ENCODE data around the gene GLCCI1.
A peak's percentile ranks its signal among the peaks of the same experiment; 100 is the strongest.
"Not testable (repeated sequence)": the region's sequence is repeated elsewhere in the genome, so short reads cannot be mapped to it uniquely, and the experiment has no call there.

GLCCI1 gene

DNA sequence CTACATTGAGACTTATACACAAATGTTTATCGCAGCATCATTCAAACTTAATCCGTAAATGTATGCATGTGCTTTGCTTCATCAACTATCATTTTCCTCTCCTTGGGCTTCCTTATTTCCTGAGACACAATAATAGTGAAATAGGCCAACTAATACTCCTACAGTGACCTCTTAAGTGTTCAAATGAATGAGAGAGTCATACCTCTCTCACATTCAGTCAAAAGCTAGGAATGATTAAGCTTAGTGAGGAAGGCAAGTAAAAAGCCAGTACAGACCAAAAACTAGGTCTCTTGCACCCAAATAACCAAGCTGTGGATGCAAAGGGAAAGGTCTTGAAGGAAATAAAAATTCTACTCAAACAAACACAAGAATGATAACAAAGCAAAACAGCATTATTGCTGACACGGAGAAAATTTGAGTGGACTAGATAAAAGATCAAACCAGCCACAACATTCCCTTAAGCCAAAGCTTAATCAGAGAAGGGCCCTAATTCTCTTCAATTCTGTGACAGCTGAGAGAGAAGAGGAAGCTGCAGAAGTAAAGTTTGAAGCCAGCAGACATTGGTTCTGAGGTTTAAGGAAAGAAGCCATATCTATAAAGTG is 72.3 kb downstream of the GLCCI1 start:
- Mint-ChIP-seq H3K36me3 (ENCODE audit: low read depth) (peaks cover 33% of the 10 kb centered on the region), H3K4me3 (no peak overlapping the region), H3K27ac (no peak overlapping the region)

GRCh38 chr7:8042796-8043535 is 74.4 kb downstream of the GLCCI1 start:
- Mint-ChIP-seq H3K27me3 (no peaks in the 10 kb centered on the region), H3K4me1 (ENCODE audit: low read depth) (peaks cover 50% of the 10 kb centered on the region), H3K9me3 (no peaks in the 10 kb centered on the region), H3K27ac (peak overlapping the region; percentile 26), H3K36me3 (ENCODE audit: low read depth) (peaks cover 20% of the 10 kb centered on the region), H3K4me3 (no peak overlapping the region)

More for the DNA sequence above, 72.3 kb downstream of the GLCCI1 start:
- Mint-ChIP-seq H3K9me3 (no peaks in the 10 kb centered on the region), H3K4me1 (ENCODE audit: low read depth) (peaks cover 40% of the 10 kb centered on the region), H3K27me3 (no peaks in the 10 kb centered on the region)

- peaks cover 52% of the 10 kb centered on the region for H3K4me1 Mint-ChIP-seq (ENCODE audit: low read depth)
- no peaks in the 10 kb centered on the region for H3K27me3 Mint-ChIP-seq
- H3K27ac Mint-ChIP-seq: no peak overlapping the region
- peaks cover 20% of the 10 kb centered on the region for H3K36me3 Mint-ChIP-seq (ENCODE audit: low read depth)
- H3K9me3 Mint-ChIP-seq: no peaks in the 10 kb centered on the region
- no peak overlapping the region for H3K4me3 Mint-ChIP-seq
Measured at GRCh38 chr7:8044761-8045430, 76.3 kb downstream of the GLCCI1 start.

DNA sequence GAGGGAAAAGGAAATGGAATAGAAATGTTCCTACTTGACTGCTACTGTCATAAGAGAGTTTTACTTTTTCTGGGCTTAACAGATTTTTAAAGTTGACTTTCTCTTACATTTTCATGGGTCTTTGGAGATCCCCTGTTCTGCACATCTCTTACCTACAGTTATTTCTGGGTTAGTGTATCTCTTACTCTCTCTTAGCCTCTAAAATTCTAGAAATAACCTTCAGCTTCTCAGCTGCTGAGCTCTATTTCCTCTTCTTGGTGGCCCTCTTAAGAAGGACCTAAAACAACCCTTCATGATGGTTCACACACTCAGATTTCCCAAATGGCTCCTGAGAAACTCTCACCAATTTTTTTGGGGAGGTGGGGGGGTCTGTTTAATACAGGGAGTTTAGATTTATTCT is 79.5 kb downstream of the GLCCI1 start:
- H3K4me1 Mint-ChIP-seq (ENCODE audit: low read depth): peaks cover 54% of the 10 kb centered on the region
- H3K27ac Mint-ChIP-seq; H3K27me3 Mint-ChIP-seq; H3K4me3 Mint-ChIP-seq; H3K9me3 Mint-ChIP-seq; H3K36me3 Mint-ChIP-seq (ENCODE audit: low read depth): not testable (repeated sequence)

DNA sequence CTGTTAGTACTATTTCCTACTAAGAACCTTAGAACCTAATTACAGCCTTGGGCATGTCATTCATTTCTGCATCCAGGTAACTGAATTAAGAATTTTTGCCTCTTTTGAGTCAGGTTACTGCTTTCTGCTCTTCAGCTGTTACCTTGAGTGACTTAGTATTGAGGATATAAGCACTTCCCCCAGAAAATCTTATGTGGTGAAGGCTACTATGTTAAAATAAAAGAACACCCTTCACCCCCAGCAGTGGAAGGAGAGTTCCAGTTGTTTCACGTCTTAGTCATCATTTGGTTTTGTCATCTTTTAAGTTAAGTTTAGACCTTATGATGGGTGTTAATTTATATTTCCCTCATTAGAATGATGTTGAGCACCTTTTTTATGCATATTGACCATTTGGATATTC is 82.8 kb downstream of the GLCCI1 start:
- peaks cover 4% of the 10 kb centered on the region for H3K36me3 Mint-ChIP-seq (ENCODE audit: low read depth)
- H3K27ac Mint-ChIP-seq: no peak overlapping the region
- peaks cover 31% of the 10 kb centered on the region for H3K4me1 Mint-ChIP-seq (ENCODE audit: low read depth)
- no peak overlapping the region for H3K4me3 Mint-ChIP-seq
- no peaks in the 10 kb centered on the region for H3K27me3 Mint-ChIP-seq
- H3K9me3 Mint-ChIP-seq: no peaks in the 10 kb centered on the region

GRCh38 chr7:8051998-8052397 is 83.4 kb downstream of the GLCCI1 start:
- H3K9me3 Mint-ChIP-seq: no peaks in the 10 kb centered on the region
- H3K4me3 Mint-ChIP-seq: no peak overlapping the region
- no peaks in the 10 kb centered on the region for H3K27me3 Mint-ChIP-seq
- no peak overlapping the region for H3K27ac Mint-ChIP-seq
- peaks cover 36% of the 10 kb centered on the region for H3K4me1 Mint-ChIP-seq (ENCODE audit: low read depth)
- H3K36me3 Mint-ChIP-seq (ENCODE audit: low read depth): peaks cover 9% of the 10 kb centered on the region

DNA sequence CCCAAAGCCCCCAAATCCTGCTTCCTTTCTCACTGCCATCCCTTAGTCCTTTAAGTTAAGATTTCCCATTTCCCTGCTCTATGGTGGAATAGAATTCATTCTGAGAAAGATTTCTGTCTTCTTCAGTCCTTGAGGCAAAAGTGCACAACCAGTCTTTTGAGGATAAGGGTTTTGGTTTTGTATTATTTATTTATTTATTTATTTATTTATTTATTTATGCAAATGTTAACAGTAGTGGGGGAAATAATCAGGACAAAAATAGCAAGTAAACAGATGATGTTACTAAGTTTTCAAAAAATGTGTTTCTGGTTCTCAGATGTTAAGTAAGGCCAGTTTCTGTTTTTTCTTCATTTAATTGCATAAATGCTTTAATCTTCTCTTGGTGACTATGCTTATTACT is 84.2 kb downstream of the GLCCI1 start:
- Mint-ChIP-seq H3K4me3 (no peak overlapping the region), H3K27ac (no peak overlapping the region), H3K27me3 (no peaks in the 10 kb centered on the region), H3K9me3 (no peaks in the 10 kb centered on the region), H3K4me1 (ENCODE audit: low read depth) (peaks cover 38% of the 10 kb centered on the region), H3K36me3 (ENCODE audit: low read depth) (peaks cover 17% of the 10 kb centered on the region)

DNA sequence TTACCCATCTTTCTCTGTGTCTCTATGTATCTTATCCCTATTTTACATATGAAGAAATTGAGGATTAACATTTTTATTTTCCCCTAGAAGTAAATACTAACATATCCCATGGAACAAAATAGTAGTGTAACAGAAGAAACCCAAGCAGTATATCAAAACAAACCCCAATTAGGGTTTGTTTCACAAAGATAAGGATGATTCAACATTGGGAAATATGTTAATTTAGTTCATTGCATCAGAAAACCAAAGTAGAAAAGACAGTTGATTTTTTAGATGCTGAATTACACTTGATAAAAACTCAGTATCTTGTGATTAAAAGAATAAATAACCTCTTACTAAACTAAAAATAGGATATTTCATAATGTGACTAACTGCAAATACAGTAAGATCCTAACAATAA is 87.8 kb downstream of the GLCCI1 start:
- peaks cover 27% of the 10 kb centered on the region for H3K36me3 Mint-ChIP-seq (ENCODE audit: low read depth)
- no peaks in the 10 kb centered on the region for H3K27me3 Mint-ChIP-seq
- H3K27ac Mint-ChIP-seq: peak overlapping the region; percentile 75
- H3K9me3 Mint-ChIP-seq: no peaks in the 10 kb centered on the region
- H3K4me3 Mint-ChIP-seq: no peak overlapping the region
- peaks cover 26% of the 10 kb centered on the region for H3K4me1 Mint-ChIP-seq (ENCODE audit: low read depth)

DNA sequence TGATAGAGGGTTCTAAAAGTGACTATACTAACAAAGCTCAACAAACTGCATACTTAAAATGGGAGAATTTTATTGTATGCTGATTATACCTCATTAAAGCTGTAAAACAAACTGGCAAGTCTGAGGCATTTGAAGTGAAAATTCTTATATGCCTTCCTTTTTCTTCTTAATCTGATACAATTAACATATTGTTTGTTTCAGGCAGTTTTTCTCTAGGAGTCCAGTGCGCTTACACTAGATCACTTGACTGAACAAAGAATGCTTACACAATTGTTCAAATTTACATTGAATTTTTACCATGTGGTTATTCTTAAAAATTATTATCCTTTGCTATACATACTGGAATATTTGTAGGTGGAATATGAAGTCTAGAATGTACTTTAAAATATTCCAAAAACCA is 89.0 kb downstream of the GLCCI1 start:
- H3K27ac Mint-ChIP-seq: peak overlapping the region; percentile 26
- H3K36me3 Mint-ChIP-seq (ENCODE audit: low read depth): peaks cover 30% of the 10 kb centered on the region
- H3K4me3 Mint-ChIP-seq: no peak overlapping the region
- H3K4me1 Mint-ChIP-seq (ENCODE audit: low read depth): peaks cover 19% of the 10 kb centered on the region
- H3K9me3 Mint-ChIP-seq: no peaks in the 10 kb centered on the region
- H3K27me3 Mint-ChIP-seq: no peaks in the 10 kb centered on the region

DNA sequence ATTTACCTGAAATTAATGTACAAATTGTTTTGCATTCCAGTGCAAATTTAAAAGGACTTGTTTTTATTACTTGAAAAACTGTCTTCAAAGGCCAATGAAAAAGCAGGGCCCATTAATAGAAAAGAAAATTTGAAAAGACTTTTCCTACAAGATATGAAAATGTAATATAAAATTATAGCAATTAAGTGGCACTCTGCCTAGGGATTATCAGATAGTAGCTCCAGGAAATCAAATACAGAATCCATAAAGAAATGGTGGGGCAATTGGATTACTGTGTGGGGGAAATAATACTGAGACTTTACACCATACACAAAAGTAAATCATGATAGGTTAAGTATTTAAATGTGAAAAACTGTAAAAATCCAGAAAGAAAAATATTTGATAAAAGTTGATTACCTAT is 89.7 kb downstream of the GLCCI1 start:
- Mint-ChIP-seq H3K4me3 (no peak overlapping the region), H3K27me3 (no peaks in the 10 kb centered on the region), H3K27ac (no peak overlapping the region), H3K9me3 (no peaks in the 10 kb centered on the region), H3K36me3 (ENCODE audit: low read depth) (peaks cover 37% of the 10 kb centered on the region), H3K4me1 (ENCODE audit: low read depth) (peaks cover 19% of the 10 kb centered on the region)

GRCh38 chr7:8058852-8059251 is 90.3 kb downstream of the GLCCI1 start:
- no peak overlapping the region for H3K27ac Mint-ChIP-seq
- no peaks in the 10 kb centered on the region for H3K27me3 Mint-ChIP-seq
- peaks cover 19% of the 10 kb centered on the region for H3K4me1 Mint-ChIP-seq (ENCODE audit: low read depth)
- H3K4me3 Mint-ChIP-seq: no peak overlapping the region
- H3K9me3 Mint-ChIP-seq: no peaks in the 10 kb centered on the region
- peaks cover 42% of the 10 kb centered on the region for H3K36me3 Mint-ChIP-seq (ENCODE audit: low read depth)

GRCh38 chr7:8060241-8060640 is 91.6 kb downstream of the GLCCI1 start:
- Mint-ChIP-seq H3K4me3 (no peak overlapping the region), H3K27ac (no peak overlapping the region), H3K4me1 (ENCODE audit: low read depth) (peaks cover 21% of the 10 kb centered on the region), H3K36me3 (ENCODE audit: low read depth) (peaks cover 52% of the 10 kb centered on the region), H3K27me3 (no peaks in the 10 kb centered on the region), H3K9me3 (no peaks in the 10 kb centered on the region)

DNA sequence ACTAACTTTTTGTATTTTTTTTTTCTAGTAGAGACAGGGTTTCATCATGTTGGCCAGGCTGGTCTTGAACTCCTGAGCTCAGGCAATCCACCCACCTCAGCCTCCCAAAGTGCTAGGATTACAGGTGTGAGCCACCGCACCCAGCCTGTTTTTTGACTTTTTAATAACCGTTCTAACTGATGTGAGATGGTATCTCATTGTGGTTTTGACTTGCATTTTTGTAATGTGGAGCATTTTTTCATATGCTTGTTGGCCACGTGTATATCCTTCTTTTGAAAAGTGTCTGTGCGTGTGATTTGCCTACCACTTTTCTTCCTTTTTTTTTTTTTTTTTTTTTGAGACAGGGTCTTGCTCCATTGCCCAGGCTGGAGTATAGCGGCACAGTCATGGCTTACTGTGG is 94.7 kb downstream of the GLCCI1 start:
- Mint-ChIP-seq H3K36me3 (ENCODE audit: low read depth) (peaks cover 46% of the 10 kb centered on the region), H3K4me1 (ENCODE audit: low read depth) (peaks cover 17% of the 10 kb centered on the region)
- not testable (repeated sequence) for H3K4me3 Mint-ChIP-seq, H3K9me3 Mint-ChIP-seq, H3K27ac Mint-ChIP-seq, H3K27me3 Mint-ChIP-seq

DNA sequence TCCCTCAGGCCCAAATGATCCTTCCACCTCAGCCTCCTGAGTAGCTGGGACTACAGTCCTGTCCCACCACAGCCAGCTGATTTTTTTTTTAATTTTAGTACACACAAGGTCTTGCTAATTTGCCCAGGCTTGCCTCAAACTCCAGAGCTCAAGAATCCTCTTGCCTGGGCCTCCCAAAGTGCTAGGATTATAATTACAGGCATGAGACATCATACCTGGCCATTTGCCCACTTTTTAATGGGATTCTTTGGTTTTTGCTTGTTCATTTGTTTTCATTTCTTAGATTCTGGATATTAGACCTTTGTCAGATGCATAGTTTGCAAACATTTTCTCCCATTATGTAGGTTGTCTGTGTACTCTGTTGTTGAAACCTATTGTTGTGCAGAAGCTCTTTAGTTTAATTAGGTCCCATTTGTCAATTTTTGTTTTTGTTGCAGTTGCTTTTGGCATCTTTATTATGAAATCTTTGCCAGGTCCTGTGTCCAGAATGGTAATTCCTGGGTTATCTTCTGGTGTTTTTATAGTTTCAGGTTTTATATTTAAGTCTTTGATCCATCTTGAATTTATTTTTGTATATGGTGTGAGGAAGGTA is 95.2 kb downstream of the GLCCI1 start:
- Mint-ChIP-seq H3K27ac (no peak overlapping the region), H3K36me3 (ENCODE audit: low read depth) (peaks cover 46% of the 10 kb centered on the region), H3K9me3 (no peaks in the 10 kb centered on the region), H3K4me3 (no peak overlapping the region), H3K4me1 (ENCODE audit: low read depth) (peaks cover 21% of the 10 kb centered on the region), H3K27me3 (no peaks in the 10 kb centered on the region)

DNA sequence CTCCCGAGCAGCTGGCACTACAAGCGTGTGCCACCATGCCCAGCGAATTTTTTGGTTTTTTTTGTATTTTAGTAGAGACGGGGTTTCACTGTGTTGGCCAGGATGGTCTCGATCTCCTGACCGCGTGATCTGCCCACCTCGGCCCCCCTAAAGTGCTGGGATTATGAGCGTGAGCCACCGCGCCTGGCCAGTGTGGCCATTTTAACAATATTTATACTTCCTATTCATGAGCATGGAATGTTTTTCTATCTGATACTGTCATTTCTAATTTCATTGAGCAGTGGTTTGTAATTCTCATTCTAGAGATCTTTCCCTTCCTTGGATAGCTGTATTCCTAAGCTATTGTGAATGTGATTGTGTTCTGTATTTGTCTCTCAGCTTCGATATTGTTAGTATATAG is 96.2 kb downstream of the GLCCI1 start:
- Mint-ChIP-seq H3K27ac (no peak overlapping the region), H3K9me3 (no peaks in the 10 kb centered on the region), H3K4me3 (no peak overlapping the region), H3K36me3 (ENCODE audit: low read depth) (peaks cover 46% of the 10 kb centered on the region), H3K27me3 (no peaks in the 10 kb centered on the region), H3K4me1 (ENCODE audit: low read depth) (peaks cover 21% of the 10 kb centered on the region)
